HCT116 (cell line): ENCODE results near the gene MCRS1. TPM values are rescaled to one million over a fixed set of nuclear protein-coding genes. Genes with fewer than 3 reads are reported as not detected.

Experiments used
- ATAC-seq: fragments of 200-7000 bp; cut with Tn5 transposase; 2 replicates; pipeline ENCODE4 v1.9.1; 2020; ENCODE audit warnings: mild to moderate bottlenecking, moderate library complexity
- BruUV-seq: library from RNA; stranded (reverse); fragments of 400-500 nt; replicated peaks from 2 replicates; lab custom pipeline; 2021; lab: Mats Ljungman, UMichigan
- CTCF ChIA-PET: fragments of 300-600 bp; sonication (Branson Sonifier 250); formaldehyde crosslinking; loops from one replicate; lab custom pipeline; 2021; ENCODE audit warnings: antibody characterized with exemption; lab: Charles Lee
- POLR2A ChIA-PET: fragments of 300-600, 350-600 bp; sonication (Branson Sonifier 250); formaldehyde crosslinking; loops from one replicate; lab custom pipeline; 2021; ENCODE audit warnings: antibody characterized with exemption; lab: Charles Lee
- RAD21 ChIA-PET, 2 experiments: fragments of 300-600 bp; sonication (Branson Sonifier 250); formaldehyde crosslinking; loops; one replicate each; lab custom pipeline; 2023; ENCODE audit warnings: low total read pairs in 2 of 2; ENCODE audit not compliant: uncharacterized antibody in 2 of 2, unreplicated experiment in 2 of 2, low non-redundant PET in 1 of 2; lab: Charles Lee
- DNase-seq: peaks from one replicate; pipeline ENCODE4 v3.0.0-alpha.2; 2010; ENCODE audit warnings: low read depth, low spot score
- H2AFZ ChIP-seq: fragments of 200-600 bp; shearing (Covaris generic), sonication (generic); 2 replicates; pipeline ENCODE4 v1.6.1; 2017; ENCODE audit warnings: low read depth, mixed run types, mixed read lengths, antibody characterized with exemption, low read length; ENCODE audit not compliant: poor library complexity, severe bottlenecking
- H3K27ac ChIP-seq: 2 replicates; pipeline ENCODE4 v1.5.1; 2012; ENCODE audit warnings: low read depth, low read length
- H3K27me3 ChIP-seq: fragments of 200-600 bp; sonication (generic); 2 replicates; pipeline ENCODE4 v1.6.1; 2016; ENCODE audit warnings: mixed run types, low read length, mixed read lengths; ENCODE audit not compliant: insufficient read depth
- H3K36me3 ChIP-seq, 2 experiments: fragments of 200-500 bp in 1 of 2; fragments of 200-600 bp in 1 of 2; sonication (Bioruptor generic) in 1 of 2; sonication (generic) in 1 of 2; 2 replicates each; pipeline versions ENCODE4 v1.5.1 to v1.6.1; 2014 to 2016; ENCODE audit warnings: low read length in 2 of 2, inconsistent platforms in 1 of 2, mixed read lengths in 1 of 2, mixed run types in 1 of 2; ENCODE audit not compliant: insufficient read depth in 2 of 2, control insufficient read depth in 1 of 2
- H3K4me1 ChIP-seq, 2 experiments: fragments of 200-600 bp in 1 of 2; sonication (generic) in 1 of 2; 2 replicates each; pipeline versions ENCODE4 v1.5.1 to v1.6.1; 2012 to 2017; ENCODE audit warnings: low read length in 2 of 2, inconsistent platforms in 1 of 2, mild to moderate bottlenecking in 1 of 2, mixed read lengths in 1 of 2, mixed run types in 1 of 2, moderate library complexity in 1 of 2; ENCODE audit not compliant: insufficient read depth in 2 of 2, control insufficient read depth in 1 of 2
- H3K4me2 ChIP-seq: fragments of 200-600 bp; sonication (generic); 2 replicates; pipeline ENCODE4 v1.6.1; 2017; ENCODE audit warnings: mixed run types, low read length, mixed read lengths
- H3K4me3 ChIP-seq, 2 experiments: fragments of 200-600 bp in 1 of 2; sonication (generic) in 1 of 2; replicated peaks in 1 of 2; 2 replicates each; pipeline ENCODE4 v1.5.1; 2011 to 2016; ENCODE audit warnings: low read length in 2 of 2, control low read depth in 1 of 2, low read depth in 1 of 2, mild to moderate bottlenecking in 1 of 2, mixed read lengths in 1 of 2, mixed run types in 1 of 2
- H3K79me2 ChIP-seq: fragments of 200-600 bp; sonication (generic); 2 replicates; pipeline ENCODE4 v1.6.1; 2017; ENCODE audit warnings: mild to moderate bottlenecking, mixed run types, low read length, moderate library complexity, mixed read lengths; ENCODE audit not compliant: insufficient read depth
- H3K9ac ChIP-seq: fragments of 200-600 bp; sonication (generic); 2 replicates; pipeline ENCODE4 v1.6.1; 2016; ENCODE audit warnings: low read length, mixed read lengths
- H3K9me2 ChIP-seq: fragments of 200-600 bp; sonication (generic), shearing (Covaris generic); 2 replicates; pipeline ENCODE4 v1.6.1; 2017; ENCODE audit warnings: mixed run types, mild to moderate bottlenecking, moderate library complexity; ENCODE audit not compliant: insufficient read depth
- H3K9me3 ChIP-seq, 2 experiments: fragments of 200-500 bp in 1 of 2; fragments of 200-600 bp in 1 of 2; sonication (Bioruptor generic) in 1 of 2; sonication (generic) in 1 of 2; 2 replicates each; pipeline ENCODE4 v1.6.1; 2014 to 2017; ENCODE audit warnings: low read length in 2 of 2, mixed read lengths in 2 of 2, inconsistent platforms in 1 of 2, low read depth in 1 of 2, mild to moderate bottlenecking in 1 of 2, mixed run types in 1 of 2, moderate library complexity in 1 of 2; ENCODE audit not compliant: control insufficient read depth in 1 of 2, insufficient read depth in 1 of 2
- H4K20me1 ChIP-seq: fragments of 200-600 bp; sonication (generic), shearing (Covaris generic); 2 replicates; pipeline ENCODE4 v1.6.1; 2017; ENCODE audit warnings: mixed run types, mild to moderate bottlenecking, moderate library complexity; ENCODE audit not compliant: insufficient read depth
- EZH2phosphoT487 ChIP-seq: fragments of 200-600 bp; IDR thresholded peaks from 2 replicates; pipeline ENCODE4 v1.6.1; 2018; ENCODE audit warnings: antibody characterized with exemption, borderline replicate concordance
- JUND ChIP-seq: IDR thresholded peaks from 2 replicates; pipeline ENCODE4 v1.6.1; 2012
- POLR2AphosphoS5 ChIP-seq: IDR thresholded peaks from 2 replicates; pipeline ENCODE4 v1.6.1; 2011; ENCODE audit warnings: mild to moderate bottlenecking, low read depth, low read length, moderate library complexity
- intact Hi-C: fragments of 100-400 bp; cut with micrococcal nuclease; formaldehyde crosslinking; loops from 2 replicates; pipeline ENCODE4 v1.10.0; 2022
- total RNA-seq: library from RNA; stranded (reverse); gene quantifications from one replicate; pipeline ENCODE4 v1.2.1, GENCODE V29; 2021; ENCODE audit not compliant: unreplicated experiment

The MCRS1 gene
- total RNA-seq, 1 experiment from 2014 or later: 91.9 TPM

DNA sequence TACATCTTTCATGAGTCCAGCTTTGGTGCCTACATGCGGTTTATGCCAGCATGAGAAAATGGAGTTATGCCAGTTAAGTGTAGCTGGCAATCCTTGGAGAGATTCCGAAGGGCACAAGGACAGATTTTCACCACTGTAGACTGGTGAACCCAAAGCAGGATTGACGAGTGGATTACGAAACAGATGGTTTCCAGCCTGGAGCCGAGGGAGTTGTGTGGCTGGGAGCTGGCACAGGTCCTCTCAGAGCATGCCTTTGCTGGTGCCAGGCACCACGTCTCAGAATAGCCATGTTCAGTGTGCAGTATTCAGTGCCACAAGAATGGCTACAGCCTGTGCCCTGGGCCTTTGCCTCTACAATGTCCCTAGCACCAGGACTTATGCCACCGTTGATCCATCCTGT is 15.9 kb downstream of the MCRS1 start:
- DNase-seq (no peak), ATAC-seq (no peak)
- Histone ChIP-seq H2AFZ (no peak overlapping the region), H4K20me1 (no peaks in the 10 kb centered on the region), H3K9me3 (no peaks in the 10 kb centered on the region), H3K79me2 (no peaks in the 10 kb centered on the region), H3K27ac (no peak overlapping the region), H3K4me1 (peaks cover 0 to 5% of the 10 kb centered on the region in 2 experiments; a peak in 2 of 4 replicates), H3K9me2 (no peaks in the 10 kb centered on the region), H3K4me2 (no peak overlapping the region), H3K36me3 (no peaks in the 10 kb centered on the region), H3K9ac (no peak overlapping the region), H3K27me3 (no peaks in the 10 kb centered on the region), H3K4me3 (no peak overlapping the region)
- TF ChIP-seq POLR2AphosphoS5 (peak; percentile 31; the same call in 1 of the 2 replicates), JUND (no peak)
- ChIA-PET CTCF (interaction anchor here (2.4 to 4.2 kb wide), 3 partner anchors 37 to 193 kb away, joined by 9 to 69 read pairs (median 13); partner anchors contain the start of gene SPATS2), RAD21 (no interaction called here), POLR2A (interaction anchor here (1.0 kb wide), 1 partner anchor 193 kb away, joined by 3 read pairs; no protein-coding TSS in a partner anchor)
- BruUV-seq: no TSS peak
- intact Hi-C loops: no loop called here

DNA sequence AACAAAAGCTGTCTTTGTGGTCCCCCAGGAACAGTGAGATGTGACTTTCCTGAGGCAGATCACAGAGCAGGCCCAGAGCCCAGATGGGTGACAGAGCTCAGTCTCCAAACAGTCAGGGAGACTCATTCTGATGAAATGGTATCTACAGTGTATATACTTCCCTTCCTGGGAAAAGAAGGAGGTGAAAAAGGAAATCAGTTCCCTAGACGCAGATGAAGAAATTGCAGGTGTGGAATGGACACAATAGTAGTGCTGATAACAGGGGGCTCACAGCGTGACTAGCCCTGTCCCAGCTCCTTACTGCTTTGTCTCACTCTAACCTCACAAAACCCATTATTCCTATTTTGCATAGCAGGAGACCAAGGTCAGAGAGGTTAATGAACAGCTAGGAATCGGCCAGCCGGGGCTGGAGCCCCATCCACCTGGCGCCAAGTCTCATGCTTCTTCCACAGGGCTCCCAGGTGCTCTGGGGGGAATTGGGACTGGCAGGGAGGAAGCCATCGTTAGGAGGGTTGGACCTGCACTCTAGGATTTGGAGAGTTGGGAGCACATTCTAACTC is 17.2 kb downstream of the MCRS1 start:
- ChIA-PET RAD21 (interaction anchor here in 1 of 2 experiments (0.6 kb wide), 1 partner anchor 29 kb away, joined by 3 read pairs; no protein-coding TSS in a partner anchor), POLR2A (interaction anchor here (1.0 kb wide), 1 partner anchor 192 kb away, joined by 3 read pairs; no protein-coding TSS in a partner anchor), CTCF (interaction anchor here (4.2 kb wide), 1 partner anchor 192 kb away, joined by 69 read pairs; no protein-coding TSS in a partner anchor)
- Histone ChIP-seq H3K36me3 (no peaks in the 10 kb centered on the region), H3K79me2 (no peaks in the 10 kb centered on the region), H3K27me3 (no peaks in the 10 kb centered on the region), H3K9ac (no peak overlapping the region), H3K4me3 (no peak overlapping the region), H2AFZ (no peak overlapping the region), H3K9me3 (no peaks in the 10 kb centered on the region), H4K20me1 (no peaks in the 10 kb centered on the region), H3K27ac (no peak overlapping the region), H3K4me2 (no peak overlapping the region), H3K9me2 (no peaks in the 10 kb centered on the region), H3K4me1 (peaks cover 0 to 5% of the 10 kb centered on the region in 2 experiments; a peak in 2 of 4 replicates)
- BruUV-seq: TSS peak; percentile 15
- ATAC-seq (no peak), DNase-seq (no peak)
- no peak for TF ChIP-seq EZH2phosphoT487
- intact Hi-C loops: no loop called here
